ENCODE results near the gene LRCOL1.
A peak's percentile ranks its signal among the peaks of the same experiment; 100 is the strongest.

The LRCOL1 gene

GRCh38 chr12:132561427-132562156, 48.8 kb downstream of the LRCOL1 start:
- DNase-seq = no peak

GRCh38 chr12:132560614-132561426, 49.6 kb downstream of the LRCOL1 start:
- DNase-seq = peak; percentile 70

GRCh38 chr12:132560364-132560613, 50.1 kb downstream of the LRCOL1 start:
- no peak for DNase-seq

- DNase-seq = peak; percentile 40
Observed at GRCh38 chr12:132559652-132560363, 50.6 kb downstream of the LRCOL1 start.

- DNase-seq = no peak
Observed at GRCh38 chr12:132558861-132559623, 51.3 kb downstream of the LRCOL1 start.

- no peak for DNase-seq
Observed at GRCh38 chr12:132558042-132558856, 52.1 kb downstream of the LRCOL1 start.

- no peak for DNase-seq
Observed at GRCh38 chr12:132557291-132558015, 52.9 kb downstream of the LRCOL1 start.

- DNase-seq = no peak
Observed at GRCh38 chr12:132556801-132557200, 53.6 kb downstream of the LRCOL1 start.

- DNase-seq = no peak
Observed at GRCh38 chr12:132556216-132556615, 54.2 kb downstream of the LRCOL1 start.

GRCh38 chr12:132555686-132556085, 54.7 kb downstream of the LRCOL1 start:
- no peak for DNase-seq

- DNase-seq = peak; percentile 18
Observed at GRCh38 chr12:132554845-132555630, 55.3 kb downstream of the LRCOL1 start.

Measured in CD4-positive, alpha-beta T cell treated with Interleukin-10 for 1 hour (primary cell).